Activated naive CD4-positive, alpha-beta T cell treated with Interleukin-2 at 50 U/mL for 16 hours (primary cell): Measurements from ENCODE around the gene XRRA1.

ENCODE experiments used
- DNase-seq: peaks from one replicate; pipeline ENCODE4 v3.0.0-alpha.2; 2020

Gene XRRA1

GRCh38 chr11:74822170-74822569, 126.7 kb downstream of the XRRA1 start:
- DNase-seq, result no peak

- DNase-seq, result no peak
Measured at GRCh38 chr11:74820763-74821162, 128.1 kb downstream of the XRRA1 start.

- DNase-seq, result no peak
Measured at GRCh38 chr11:74819400-74819799, 129.5 kb downstream of the XRRA1 start.

GRCh38 chr11:74818283-74818946, 130.5 kb downstream of the XRRA1 start:
- DNase-seq, result no peak

GRCh38 chr11:74816664-74817063, 132.2 kb downstream of the XRRA1 start:
- DNase-seq, result no peak

- no peak for DNase-seq
Measured at GRCh38 chr11:74815966-74816365, 132.9 kb downstream of the XRRA1 start.

- no peak for DNase-seq
Measured at GRCh38 chr11:74809801-74810200, 139.1 kb downstream of the XRRA1 start.

GRCh38 chr11:74806267-74806666, 142.6 kb downstream of the XRRA1 start:
- no peak for DNase-seq

- no peak for DNase-seq
Measured at GRCh38 chr11:74791333-74792100, 157.4 kb downstream of the XRRA1 start.
